Measurements from ENCODE around the gene CHST8.

- TF ChIP-seq CTCF (conservative IDR thresholded peaks at IDR 0.05; ENCODE audit: low read depth, low read length) (no peak), EZH2 (IDR thresholded peaks at IDR 0.05; ENCODE audit: borderline replicate concordance, low read depth, low read length, poor library complexity, severe bottlenecking) (no peak)
Measured at GRCh38 chr19:33606556-33606955, 15.2 kb upstream of the CHST8 start.

All from A673 (cell line).